ENCODE data around the gene PACSIN1. TPM values are rescaled to one million over a fixed set of nuclear protein-coding genes. Genes with fewer than 3 reads are reported as not detected.

Gene PACSIN1
- total and polyA plus RNA-seq, 2 of the 4 experiments (the other 2 are of a cell fraction): 0.02 TPM; not detected in 1

DNA sequence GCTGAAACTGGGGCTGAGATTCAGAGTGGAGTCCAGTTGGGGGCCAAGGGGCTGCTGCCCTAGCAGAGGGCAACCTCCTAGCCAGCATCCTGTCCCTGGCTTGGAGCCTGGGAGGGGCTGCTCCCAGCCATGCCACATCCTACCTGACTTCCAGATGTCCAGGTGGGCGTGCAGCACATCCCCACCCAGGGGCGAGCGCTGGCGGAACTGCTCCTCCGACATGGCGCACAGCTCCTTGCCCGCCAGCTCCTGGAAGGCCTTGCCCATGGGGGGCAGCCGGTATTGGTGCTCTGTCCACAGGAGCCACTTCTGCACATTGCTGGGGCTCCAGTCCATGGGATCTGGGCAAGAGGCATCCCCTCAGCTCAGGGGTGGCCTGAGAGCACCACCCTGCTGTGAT, 75.0 kb downstream of the PACSIN1 start:
- Histone ChIP-seq H3K9ac (ENCODE audit: low read depth, low read length) (no peak overlapping the region), H4K91ac (ENCODE audit: insufficient read depth, low read depth, low read length) (no peak overlapping the region), H3K18ac (ENCODE audit: low read depth, low read length) (no peak overlapping the region), H3K56ac (ENCODE audit: extremely low read depth, insufficient read depth, low read length) (no peak overlapping the region), H2BK15ac (ENCODE audit: low read depth, low read length) (no peak overlapping the region), H3K4me1 (ENCODE audit: control insufficient read depth, insufficient read depth, low read length) (peaks cover 5% of the 10 kb centered on the region; the same call in 1 of the 2 replicates), H3K79me1 (ENCODE audit: low read depth in 1 of 2, low read length in 2 of 2) (no peaks in the 10 kb centered on the region), H2AFZ (replicated peaks; ENCODE audit: low read length, poor library complexity) (no peak overlapping the region), H4K8ac (ENCODE audit: low read depth in 2 of 2, low read length in 2 of 2) (no peak overlapping the region), H2AK5ac (ENCODE audit: low read depth, low read length) (no peak overlapping the region), H3K9me3 (ENCODE audit: control insufficient read depth, insufficient read depth, low read length) (no peaks in the 10 kb centered on the region), H4K20me1 (ENCODE audit: insufficient read depth, low read length) (no peaks in the 10 kb centered on the region), H3K14ac (replicated peaks; ENCODE audit: low read depth, low read length) (no peak overlapping the region), H2BK20ac (ENCODE audit: low read depth, low read length) (no peak overlapping the region), H3K4ac (ENCODE audit: low read depth, low read length) (no peak overlapping the region), H3K9me1 (ENCODE audit: insufficient read depth, low read length) (no peaks in the 10 kb centered on the region; the same call in 1 of the 2 replicates), H3K4me2 (ENCODE audit: low read depth, low read length) (no peak overlapping the region), H3K27me3 (ENCODE audit: control insufficient read depth, insufficient read depth, low read length) (peaks cover 6% of the 10 kb centered on the region; the same call in 1 of the 2 replicates), H3K23ac (ENCODE audit: low read depth, low read length) (no peak overlapping the region), H3K36me3 (ENCODE audit: control insufficient read depth, insufficient read depth, low read length) (no peaks in the 10 kb centered on the region), H2BK5ac (ENCODE audit: low read depth, low read length, poor library complexity, severe bottlenecking) (no peak overlapping the region), H2BK120ac (ENCODE audit: low read depth, low read length) (no peak overlapping the region), H4K5ac (ENCODE audit: low read depth, low read length) (no peak overlapping the region), H3K27ac (ENCODE audit: insufficient read depth, low read length) (no peak overlapping the region), H2AK9ac (replicated peaks; ENCODE audit: low read depth, low read length, poor library complexity) (no peak overlapping the region), H3K4me3 (ENCODE audit: insufficient read depth, low read depth, low read length) (no peak overlapping the region)
- BruUV-seq (replicated peaks): no TSS peak
- ChIA-PET CTCF (no interaction called here), POLR2A (ENCODE audit: unreplicated experiment) (no interaction called here)
- ATAC-seq (ENCODE audit: low read depth) (no peak), DNase-seq (no peak)
- in situ Hi-C loops (cut with MboI; ENCODE audit: low sequenced_read_pairs): no loop called here
- intact Hi-C loops (cut with micrococcal nuclease): no loop called here
- dilution Hi-C loops (cut with HindIII; ENCODE audit: low sequenced_read_pairs, unreplicated experiment): no loop called here
- TF ChIP-seq CEBPB (IDR thresholded peaks at IDR 0.05; ENCODE audit: low read depth, low read length) (no peak), RCOR1 (IDR thresholded peaks at IDR 0.05; ENCODE audit: insufficient replicate concordance, low read length) (no peak), SMC3 (IDR thresholded peaks at IDR 0.05; ENCODE audit: low read depth, low read length) (no peak), FOS (IDR thresholded peaks at IDR 0.05; ENCODE audit: low read depth, low read length) (no peak), RAD21 (IDR thresholded peaks at IDR 0.05; ENCODE audit: low read length) (no peak), BHLHE40 (IDR thresholded peaks at IDR 0.05; ENCODE audit: low read depth, low read length) (no peak), MAZ (IDR thresholded peaks at IDR 0.05; ENCODE audit: borderline replicate concordance, low read depth, low read length) (no peak), CHD1 (IDR thresholded peaks at IDR 0.05; ENCODE audit: low read depth, low read length) (no peak), MAFK (IDR thresholded peaks at IDR 0.05; ENCODE audit: low read depth, low read length) (no peak), POLR2A (IDR thresholded peaks at IDR 0.05; ENCODE audit: low read depth, low read length) (no peak), MXI1 (IDR thresholded peaks at IDR 0.05; ENCODE audit: borderline replicate concordance, low read depth, low read length) (no peak), NFE2L2 (IDR thresholded peaks at IDR 0.05; ENCODE audit: low read depth, low read length) (no peak), RFX5 (IDR thresholded peaks at IDR 0.05; ENCODE audit: low read depth, low read length) (no peak)
- TF ChIP-seq, protein P1, sequence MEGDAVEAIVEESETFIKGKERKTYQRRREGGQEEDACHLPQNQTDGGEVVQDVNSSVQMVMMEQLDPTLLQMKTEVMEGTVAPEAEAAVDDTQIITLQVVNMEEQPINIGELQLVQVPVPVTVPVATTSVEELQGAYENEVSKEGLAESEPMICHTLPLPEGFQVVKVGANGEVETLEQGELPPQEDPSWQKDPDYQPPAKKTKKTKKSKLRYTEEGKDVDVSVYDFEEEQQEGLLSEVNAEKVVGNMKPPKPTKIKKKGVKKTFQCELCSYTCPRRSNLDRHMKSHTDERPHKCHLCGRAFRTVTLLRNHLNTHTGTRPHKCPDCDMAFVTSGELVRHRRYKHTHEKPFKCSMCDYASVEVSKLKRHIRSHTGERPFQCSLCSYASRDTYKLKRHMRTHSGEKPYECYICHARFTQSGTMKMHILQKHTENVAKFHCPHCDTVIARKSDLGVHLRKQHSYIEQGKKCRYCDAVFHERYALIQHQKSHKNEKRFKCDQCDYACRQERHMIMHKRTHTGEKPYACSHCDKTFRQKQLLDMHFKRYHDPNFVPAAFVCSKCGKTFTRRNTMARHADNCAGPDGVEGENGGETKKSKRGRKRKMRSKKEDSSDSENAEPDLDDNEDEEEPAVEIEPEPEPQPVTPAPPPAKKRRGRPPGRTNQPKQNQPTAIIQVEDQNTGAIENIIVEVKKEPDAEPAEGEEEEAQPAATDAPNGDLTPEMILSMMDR (conservative IDR thresholded peaks at IDR 0.05; ENCODE audit: low read depth, low read length): no peak
- TF ChIP-seq, protein P2, sequence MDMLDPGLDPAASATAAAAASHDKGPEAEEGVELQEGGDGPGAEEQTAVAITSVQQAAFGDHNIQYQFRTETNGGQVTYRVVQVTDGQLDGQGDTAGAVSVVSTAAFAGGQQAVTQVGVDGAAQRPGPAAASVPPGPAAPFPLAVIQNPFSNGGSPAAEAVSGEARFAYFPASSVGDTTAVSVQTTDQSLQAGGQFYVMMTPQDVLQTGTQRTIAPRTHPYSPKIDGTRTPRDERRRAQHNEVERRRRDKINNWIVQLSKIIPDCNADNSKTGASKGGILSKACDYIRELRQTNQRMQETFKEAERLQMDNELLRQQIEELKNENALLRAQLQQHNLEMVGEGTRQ (IDR thresholded peaks at IDR 0.05; ENCODE audit: low read depth, low read length): no peak
- TF ChIP-seq, protein P3, sequence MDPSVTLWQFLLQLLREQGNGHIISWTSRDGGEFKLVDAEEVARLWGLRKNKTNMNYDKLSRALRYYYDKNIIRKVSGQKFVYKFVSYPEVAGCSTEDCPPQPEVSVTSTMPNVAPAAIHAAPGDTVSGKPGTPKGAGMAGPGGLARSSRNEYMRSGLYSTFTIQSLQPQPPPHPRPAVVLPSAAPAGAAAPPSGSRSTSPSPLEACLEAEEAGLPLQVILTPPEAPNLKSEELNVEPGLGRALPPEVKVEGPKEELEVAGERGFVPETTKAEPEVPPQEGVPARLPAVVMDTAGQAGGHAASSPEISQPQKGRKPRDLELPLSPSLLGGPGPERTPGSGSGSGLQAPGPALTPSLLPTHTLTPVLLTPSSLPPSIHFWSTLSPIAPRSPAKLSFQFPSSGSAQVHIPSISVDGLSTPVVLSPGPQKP (IDR thresholded peaks at IDR 0.05; ENCODE audit: borderline replicate concordance, low read depth, low read length): no peak
- 97% methylated on average over 4 of the region's 8 CpGs; no CpG with 5 or more reads in 1 of the 2 experiments for WGBS, 2 experiments (ENCODE audit: extremely low coverage in 2 of 2, insufficient read length in 1 of 2)
